HG03039 (cell line): ENCODE measurements around the gene CCDC9B.

ENCODE experiments used
- ATAC-seq: cut with Tn5 transposase; IDR thresholded peaks from one replicate; pipeline ENCODE4 v1.9.1; 2021; ENCODE audit warnings: mild to moderate bottlenecking, moderate library complexity; ENCODE audit not compliant: unreplicated experiment

Gene CCDC9B

DNA sequence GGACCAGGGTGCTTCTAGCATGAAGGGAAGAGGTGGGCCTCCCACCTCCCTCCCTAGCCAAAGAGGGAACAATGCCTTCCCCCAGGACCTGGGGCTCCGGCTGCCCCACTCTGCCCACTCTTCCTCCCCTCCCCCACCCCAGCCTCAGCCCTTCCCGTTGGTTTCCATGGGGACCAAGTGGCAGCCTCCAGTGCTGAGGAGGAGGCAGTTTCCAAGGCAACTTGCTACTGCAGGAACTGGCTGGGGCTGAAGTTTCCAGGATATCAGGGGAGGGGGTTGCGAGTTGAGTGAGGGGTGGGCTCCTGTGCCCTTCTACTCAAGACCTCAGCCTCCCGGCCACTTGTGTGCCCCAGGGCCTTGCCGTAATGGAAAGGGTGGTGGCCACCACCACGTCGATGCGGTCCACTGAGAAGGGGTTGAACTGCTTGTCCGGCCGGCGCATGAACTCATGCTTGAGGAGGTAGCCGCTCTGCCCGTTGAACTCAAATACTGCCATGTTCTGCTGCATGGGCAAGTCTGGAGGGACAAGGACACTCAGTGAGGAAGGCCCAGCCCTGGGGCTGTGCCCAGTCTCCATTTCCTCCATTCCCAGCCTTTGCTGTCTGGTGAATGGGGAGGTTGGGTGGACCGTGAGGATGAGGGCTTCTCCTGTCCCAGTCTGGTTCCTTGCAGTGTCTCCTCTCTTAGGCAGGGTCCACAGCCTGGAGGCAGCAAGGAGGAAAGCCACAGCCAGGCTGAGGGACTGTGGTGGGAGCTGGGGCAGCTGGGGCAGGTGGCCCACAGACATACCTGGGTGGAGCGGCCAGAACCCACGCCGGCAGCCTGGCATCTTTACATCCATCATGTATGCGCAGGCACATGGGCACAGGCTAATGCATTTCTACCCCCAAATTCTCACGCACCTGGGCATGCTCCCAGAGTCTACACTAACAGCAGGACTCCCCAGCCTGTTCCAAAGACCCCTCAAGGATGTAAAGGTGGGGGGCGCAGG, 46.5 kb downstream of the CCDC9B start:
- no peak for ATAC-seq

DNA sequence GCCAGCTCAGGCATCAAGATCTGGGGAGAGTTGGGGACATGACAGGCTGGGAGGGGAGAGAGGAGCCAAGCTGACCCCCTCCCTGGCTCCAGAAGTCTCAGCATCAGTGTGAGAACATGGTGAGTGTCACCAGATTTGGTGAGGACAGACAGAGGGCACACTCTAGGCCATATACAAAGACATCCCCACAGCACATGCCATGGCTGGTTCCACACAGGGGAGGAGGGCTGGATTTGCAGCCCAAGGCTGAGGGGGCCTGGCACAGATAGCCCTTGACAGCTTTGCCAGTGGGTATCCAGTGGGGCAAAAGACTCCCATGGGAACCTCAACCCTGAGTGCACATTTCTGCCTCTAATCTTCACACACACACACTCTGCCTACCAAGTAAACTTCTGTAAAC, 47.7 kb downstream of the CCDC9B start:
- ATAC-seq = no peak

DNA sequence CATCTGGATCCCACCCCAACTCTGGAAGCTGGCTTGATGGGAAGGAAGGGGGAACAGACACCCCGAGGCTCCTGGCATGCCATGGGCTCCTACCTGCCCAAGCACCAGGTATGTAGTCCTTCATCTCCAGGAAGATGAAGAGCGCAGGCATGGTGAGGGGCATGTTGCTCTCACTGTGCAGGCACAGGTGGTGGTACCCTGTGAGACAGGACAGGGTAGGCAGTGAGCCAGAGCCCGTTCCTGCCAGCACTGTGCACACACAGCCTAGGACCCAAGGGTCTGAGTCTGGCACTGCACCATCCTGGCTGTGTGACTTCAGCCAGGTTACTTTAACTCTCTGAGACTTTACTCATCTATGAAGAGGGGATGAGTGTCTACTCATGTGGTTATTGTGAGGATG, 48.5 kb downstream of the CCDC9B start:
- ATAC-seq = no peak

DNA sequence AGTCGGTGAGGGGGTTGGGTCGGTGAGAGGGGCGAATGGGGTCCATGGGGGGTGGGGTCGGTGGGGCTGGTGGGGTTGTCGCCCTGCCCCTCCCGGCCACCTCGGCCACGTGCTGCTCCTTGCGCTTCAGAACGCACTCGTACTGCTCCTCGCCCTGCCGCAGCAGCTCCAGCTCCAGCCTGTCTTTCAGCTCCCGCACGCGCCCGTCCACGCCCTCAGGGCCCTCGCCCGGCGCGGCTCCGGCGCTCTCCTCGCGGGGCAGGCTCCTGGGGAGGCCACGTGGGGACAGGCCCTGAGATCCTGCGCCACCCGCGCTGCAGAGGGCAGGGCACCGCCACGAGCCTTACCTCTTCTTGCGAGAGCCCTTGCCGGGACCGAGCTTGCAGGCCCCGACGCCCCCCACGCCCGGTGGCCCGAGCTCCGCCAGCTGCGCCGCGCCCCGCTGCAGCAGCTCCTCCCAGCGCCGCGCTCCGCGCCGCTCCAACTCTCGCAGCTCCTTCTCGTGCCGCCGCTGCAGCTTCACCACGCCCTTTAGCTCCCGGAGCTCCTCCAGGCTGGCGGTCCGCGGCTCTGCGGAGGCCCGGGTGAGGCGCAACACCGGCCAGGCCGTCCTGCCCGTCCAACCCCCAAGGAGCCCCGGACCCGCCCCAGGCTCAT, 49.7 kb downstream of the CCDC9B start:
- ATAC-seq = no peak

DNA sequence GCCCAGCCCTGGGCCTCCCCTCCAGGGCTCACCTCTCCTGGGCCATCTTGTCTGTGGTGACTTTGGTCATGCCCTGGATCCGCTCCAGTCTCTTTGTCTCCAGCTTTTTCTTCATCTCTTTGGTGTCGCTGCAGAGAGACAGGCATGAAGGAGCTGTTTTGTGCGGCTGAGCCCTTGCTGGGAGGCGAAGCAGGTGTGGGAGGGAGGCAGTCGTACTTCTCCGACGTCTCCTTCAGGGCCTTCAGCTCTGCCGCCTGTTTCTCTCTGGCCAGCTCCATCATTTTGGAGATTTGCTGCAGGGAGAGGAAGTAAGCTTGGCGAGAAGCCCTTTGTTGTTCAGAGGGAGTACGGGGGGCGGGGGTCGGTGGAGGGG, 50.2 kb downstream of the CCDC9B start:
- no peak for ATAC-seq

DNA sequence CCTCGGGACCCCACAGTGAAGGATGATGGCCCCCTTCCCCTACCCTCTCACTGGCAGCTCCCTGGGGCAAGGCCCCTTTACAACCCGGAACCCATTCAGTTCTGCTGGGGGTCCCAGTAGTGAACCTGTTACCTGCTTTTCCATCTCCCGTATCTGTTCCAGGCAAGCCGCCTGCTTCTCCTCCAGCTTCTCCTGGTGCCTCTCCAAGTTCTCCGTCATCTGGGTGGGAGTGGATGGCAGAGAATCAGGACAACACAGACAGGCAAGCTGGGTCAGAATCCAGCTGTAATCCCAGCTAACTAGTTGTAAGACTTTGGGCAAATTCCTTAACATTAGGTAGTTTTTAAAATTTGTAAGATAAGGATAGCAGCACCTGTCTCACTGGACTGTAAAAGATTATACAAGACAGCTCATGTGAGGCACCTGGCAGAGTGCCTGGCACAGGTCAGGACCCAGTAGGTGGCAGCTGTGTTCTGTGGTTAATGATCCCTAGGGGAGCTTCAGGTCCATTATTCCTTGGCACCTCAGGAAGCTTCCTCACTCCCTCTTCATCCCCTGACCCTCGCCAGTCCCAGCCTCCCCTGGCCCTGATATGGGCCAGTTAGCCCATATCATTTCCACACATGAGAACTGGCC, 51.5 kb downstream of the CCDC9B start:
- ATAC-seq = no peak

DNA sequence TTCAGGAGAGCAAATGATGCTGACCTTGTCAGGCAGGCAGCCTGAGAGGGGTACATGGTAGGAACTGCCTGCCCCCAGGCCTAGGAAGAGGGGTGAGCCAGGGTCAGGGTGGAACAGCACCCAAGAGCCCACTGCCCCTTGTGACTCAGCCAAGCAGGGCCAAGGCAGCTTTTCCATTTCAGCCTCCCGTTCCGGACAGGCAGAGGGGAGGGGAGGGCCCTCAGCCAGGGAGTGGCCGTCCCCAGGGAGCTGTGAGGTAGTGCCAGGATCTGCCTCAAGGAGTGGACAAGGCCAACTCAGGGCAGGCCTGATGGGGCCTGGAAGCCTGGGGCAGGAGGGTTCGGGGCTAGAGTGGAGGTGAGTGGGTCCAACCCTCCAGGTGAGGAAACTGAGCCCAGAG, 52.8 kb downstream of the CCDC9B start:
- ATAC-seq = no peak

DNA sequence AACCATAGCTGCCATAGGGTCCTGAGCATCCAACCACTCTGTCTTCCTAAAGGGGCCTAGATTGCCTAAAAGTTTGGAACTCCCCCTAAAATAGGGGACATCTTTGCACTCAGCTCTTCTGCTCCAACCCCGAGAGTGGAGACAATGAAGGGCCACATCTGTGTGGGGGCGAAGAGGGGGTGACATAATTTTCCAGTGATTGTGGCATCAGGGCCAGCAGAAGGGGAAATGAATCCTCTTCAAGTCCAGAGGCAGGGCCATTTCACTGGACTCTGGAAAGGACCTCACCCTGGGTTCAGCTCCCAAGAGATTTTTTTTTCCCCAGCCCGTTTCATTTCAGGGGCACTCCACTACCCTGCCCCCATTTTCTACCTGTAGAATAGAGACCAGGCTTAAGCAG, 53.2 kb downstream of the CCDC9B start:
- no peak for ATAC-seq

DNA sequence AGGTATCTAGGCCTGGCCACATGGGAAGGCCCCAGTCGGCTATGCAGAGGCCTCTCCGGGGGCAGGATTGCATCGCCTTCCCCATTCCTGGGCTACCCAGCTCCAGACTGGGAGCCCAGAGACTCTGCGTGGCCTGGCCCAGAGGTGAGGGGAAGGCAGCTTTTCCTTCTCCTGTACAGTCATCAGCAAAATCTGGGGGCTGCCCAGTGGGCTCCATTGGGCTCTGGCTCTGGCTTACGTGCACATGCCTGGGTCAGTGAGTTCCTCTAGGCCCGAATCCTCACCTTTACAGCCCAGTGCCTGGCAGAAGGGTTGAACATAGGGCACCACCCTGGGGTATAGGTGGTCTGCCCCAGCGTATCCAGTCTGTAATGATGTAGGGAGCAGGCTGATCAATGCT, 53.9 kb downstream of the CCDC9B start:
- ATAC-seq = no peak

DNA sequence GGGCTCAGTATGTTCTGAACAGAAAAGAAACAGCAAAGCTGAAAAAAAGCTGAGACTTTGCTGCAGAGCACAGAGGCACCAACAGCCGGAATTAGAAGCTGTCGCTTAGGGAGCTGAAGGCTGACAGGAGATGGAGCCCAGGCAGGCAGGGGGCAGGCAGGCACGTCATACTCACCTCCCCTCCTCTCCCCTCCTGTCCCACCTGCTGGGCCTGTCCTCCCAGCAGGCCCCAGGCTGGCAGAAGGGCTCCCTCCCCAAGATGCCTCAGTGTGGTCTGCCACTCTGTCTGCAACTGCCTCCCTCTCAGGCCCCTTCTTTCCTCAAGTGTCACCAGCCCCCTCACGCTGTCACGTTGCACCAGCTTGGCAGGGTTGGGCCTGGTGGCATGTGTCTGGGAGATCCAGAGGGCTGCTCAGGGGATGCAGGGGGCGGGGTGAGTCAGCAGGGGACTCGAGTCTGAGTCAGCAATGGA, 54.6 kb downstream of the CCDC9B start:
- ATAC-seq = no peak

DNA sequence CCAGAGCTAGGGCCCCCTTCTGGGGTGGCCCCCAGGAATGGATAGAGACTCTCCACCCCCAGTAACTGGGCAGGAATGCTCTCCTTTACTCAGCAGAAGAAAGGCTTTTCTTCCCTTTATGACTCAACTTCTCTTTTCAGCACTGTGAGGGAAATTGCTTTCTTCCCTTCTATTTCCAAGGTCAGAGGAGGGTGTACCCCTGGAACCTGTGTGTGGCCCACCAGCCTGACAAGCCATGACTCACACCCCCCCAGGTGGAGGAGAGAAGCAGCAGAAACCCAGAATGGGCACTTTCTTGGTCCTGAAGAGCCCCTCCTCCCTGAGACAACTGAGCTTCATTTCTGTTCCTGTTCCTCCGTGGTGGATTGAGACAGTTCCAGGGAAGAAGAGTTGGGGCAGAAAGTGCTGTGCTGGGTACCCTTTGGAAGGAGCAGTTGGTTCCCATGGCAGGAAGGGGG, 55.2 kb downstream of the CCDC9B start:
- ATAC-seq = no peak

DNA sequence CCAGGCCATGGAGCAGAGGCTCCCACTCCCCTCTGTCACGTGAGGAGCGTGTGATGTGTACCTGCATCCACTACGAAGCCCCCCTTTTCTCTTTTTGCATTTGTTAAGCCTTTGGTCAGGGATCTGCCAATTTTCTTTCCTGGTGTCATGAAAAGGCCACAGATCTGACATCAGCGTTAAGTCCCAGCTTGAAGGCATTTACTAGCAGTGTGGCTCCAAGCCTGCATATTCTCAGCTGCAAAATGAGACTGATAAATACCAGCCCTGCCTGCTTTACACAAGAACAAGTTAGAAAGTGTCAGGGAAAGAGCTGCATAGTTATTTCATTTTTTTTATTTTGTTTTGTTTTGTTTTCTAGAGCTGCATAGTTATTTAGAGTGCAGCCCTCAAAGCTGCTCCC, 55.6 kb downstream of the CCDC9B start:
- ATAC-seq = no peak

DNA sequence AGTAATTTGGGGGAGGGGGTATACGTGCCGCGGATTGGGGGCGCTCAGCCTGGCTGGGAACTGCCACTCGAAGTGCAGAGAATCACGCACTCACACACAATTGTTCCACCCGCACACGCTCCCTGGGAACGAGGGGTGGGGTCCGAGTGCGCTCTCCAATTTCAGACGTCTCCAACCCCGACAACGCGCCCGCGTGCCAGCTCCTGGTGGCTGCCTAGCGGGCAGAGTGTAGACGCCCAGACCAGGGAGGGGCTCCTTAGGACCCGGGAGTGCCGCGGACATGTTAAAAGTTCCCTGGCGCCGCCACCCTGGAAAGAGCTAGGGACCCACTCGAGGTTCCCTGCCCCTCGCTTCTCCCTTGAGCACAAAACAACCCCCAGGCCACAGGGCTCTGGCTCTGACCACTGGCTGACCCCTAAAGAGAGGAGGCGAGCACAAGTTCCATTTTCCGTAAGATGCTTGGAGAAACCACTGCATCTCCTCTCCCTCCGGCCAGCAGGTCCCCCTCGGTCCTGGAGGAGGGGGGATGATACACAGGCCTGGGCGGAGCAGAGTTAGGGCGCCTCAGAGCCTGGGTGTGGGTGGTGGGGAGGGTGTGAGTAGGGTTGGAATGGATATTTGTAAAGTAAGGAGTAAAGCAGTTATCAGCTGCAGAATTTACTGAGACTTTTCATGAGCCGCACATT, 57.0 kb downstream of the CCDC9B start:
- ATAC-seq = no peak

DNA sequence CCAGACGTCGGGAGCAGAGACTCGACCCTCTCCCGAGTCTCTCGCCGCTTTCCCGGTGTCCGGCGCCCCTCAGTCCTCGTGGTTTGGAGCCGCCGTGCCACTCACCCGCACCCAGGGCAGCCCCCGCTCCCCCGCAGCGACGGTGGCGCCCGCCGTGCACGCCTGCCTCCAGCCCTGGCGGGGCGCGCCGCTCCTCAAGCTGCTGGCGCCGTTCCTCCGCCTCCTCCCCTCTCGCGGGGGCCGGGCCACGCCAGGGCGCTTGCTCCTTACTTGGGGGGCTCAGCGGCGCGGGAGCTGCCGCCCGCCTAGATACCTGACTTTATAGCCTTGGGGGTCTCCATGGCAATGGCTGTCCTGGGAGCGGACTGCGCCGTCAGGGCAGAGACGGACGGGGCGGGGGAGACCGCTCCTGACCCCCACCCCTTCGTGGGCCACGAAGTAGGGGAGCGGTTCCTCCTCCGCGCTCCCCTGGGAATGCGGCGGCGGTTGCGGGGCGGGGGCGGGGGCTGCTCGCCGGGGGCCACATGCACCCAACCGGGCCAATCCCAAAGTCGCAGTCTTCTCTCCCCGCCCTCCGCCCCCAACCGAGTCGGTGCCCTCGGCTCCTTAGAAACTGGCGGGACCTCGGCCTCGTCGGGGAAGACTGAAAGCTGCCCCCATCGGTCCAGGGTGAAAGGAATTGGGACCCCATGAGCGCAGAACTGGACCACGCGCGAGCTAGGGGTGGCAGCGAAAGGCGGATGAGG, 57.7 kb downstream of the CCDC9B start, which contains the start of gene ANKRD63:
Gene ANKRD63, minus strand, starts transcription at position 196 of the 746 bp plus-strand sequence. CDS start 478 bp downstream, outside the sequence.
- no peak for ATAC-seq

DNA sequence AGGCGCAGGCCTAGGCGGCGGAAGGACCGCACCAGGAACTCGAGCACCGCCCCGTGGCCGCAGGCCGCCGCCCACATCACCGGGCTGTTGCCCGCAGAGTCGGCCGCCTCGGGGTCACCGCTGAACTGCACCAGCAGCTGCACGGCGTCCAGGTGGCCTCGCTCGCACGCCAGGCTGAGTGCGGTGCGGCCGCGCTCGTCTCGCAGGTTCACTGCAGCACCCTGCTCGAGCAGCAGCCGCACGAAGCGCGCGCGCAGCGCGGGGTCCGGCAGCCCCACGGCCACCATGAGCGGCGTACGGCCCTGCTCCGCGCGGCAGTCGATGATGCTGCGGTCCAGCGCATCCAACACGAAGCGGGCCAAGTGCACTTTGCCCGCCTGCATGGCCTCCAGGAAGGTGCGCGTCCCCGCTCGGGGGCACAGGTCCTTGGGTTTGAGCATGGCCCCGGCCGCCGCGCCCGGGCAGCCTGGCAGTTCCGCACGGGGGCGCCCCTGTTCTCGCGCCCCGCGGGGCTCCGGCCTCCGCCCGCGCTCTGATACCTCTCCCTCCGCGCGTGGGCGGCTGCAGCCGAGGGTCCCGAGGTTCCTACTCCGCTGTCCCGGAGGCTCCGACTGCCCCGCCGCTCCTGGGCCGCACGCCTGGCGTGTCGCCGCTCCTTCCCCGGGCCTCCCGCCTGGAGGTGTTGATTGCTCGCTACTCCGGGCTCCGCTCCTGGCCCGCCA, 58.4 kb downstream of the CCDC9B start:
- no peak for ATAC-seq

DNA sequence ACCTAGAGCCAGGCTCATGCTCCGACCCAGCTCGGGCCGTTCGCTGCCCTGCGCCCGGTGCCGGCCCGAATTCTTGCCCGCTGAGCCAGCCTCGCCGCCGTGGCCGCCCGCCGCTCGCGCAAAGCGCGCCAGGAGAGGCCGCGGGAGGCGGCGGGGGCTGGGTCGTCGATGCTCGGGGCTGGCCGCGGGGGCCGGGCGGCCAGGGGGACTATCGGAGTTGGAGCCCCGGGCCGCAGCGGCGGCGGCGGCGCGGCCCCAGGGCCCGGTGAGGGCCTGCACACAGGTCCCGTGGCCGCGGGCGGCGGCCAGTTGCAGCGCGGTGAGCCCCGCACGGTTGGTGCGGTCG, 59.0 kb downstream of the CCDC9B start:
- no peak for ATAC-seq
